Karpas-422 (cell line): Measurements from ENCODE around the gene TBC1D3B. TPM values are rescaled to one million over a fixed set of nuclear protein-coding genes. Genes with fewer than 3 reads are reported as not detected.
"Not testable (repeated sequence)": the region's sequence is repeated elsewhere in the genome, so short reads cannot be mapped to it uniquely, and the experiment has no call there.

Source experiments
- DNase-seq: peaks from one replicate; pipeline ENCODE4 v3.0.0-alpha.2; 2015
- H2AFZ ChIP-seq: fragments of 200-600 bp; sonication (generic); 2 replicates; pipeline ENCODE4 v1.6.1; 2014; ENCODE audit warnings: antibody characterized with exemption, low read length, mixed read lengths
- H3K27ac ChIP-seq: fragments of 200-600 bp; sonication (generic); 2 replicates; pipeline ENCODE4 v1.5.1; 2014; ENCODE audit warnings: mild to moderate bottlenecking, low read length, moderate library complexity
- H3K27me3 ChIP-seq: fragments of 200-600 bp; sonication (generic); 2 replicates; pipeline ENCODE4 v1.6.1; 2014; ENCODE audit warnings: low read length, mixed read lengths
- H3K36me3 ChIP-seq: fragments of 200-600 bp; sonication (generic); 2 replicates; pipeline ENCODE4 v1.6.1; 2014; ENCODE audit warnings: low read length, mixed read lengths; ENCODE audit not compliant: insufficient read depth
- H3K4me1 ChIP-seq: fragments of 200-600 bp; sonication (generic); 2 replicates; pipeline ENCODE4 v1.6.1; 2014; ENCODE audit warnings: mild to moderate bottlenecking, low read length, mixed read lengths
- H3K4me2 ChIP-seq: fragments of 200-600 bp; sonication (generic); 2 replicates; pipeline ENCODE4 v1.6.1; 2014; ENCODE audit warnings: low read length, low read depth, mild to moderate bottlenecking; ENCODE audit not compliant: poor library complexity, severe bottlenecking
- H3K4me3 ChIP-seq: fragments of 200-600 bp; sonication (generic); 2 replicates; pipeline ENCODE4 v1.5.1; 2014; ENCODE audit warnings: mild to moderate bottlenecking, antibody characterized with exemption, low read length, mixed read lengths
- H3K79me2 ChIP-seq: fragments of 200-600 bp; sonication (generic); 2 replicates; pipeline ENCODE4 v1.6.1; 2014; ENCODE audit warnings: mild to moderate bottlenecking, low read length, mixed read lengths
- H3K9ac ChIP-seq: fragments of 200-600 bp; sonication (generic); 2 replicates; pipeline ENCODE4 v1.6.0; 2014; ENCODE audit warnings: low read length
- H3K9me2 ChIP-seq: fragments of 200-600 bp; sonication (generic), shearing (Covaris generic); replicated peaks from 2 replicates; pipeline ENCODE4 v1.6.0; 2014; ENCODE audit warnings: mild to moderate bottlenecking, low read length, moderate library complexity; ENCODE audit not compliant: insufficient read depth
- H3K9me3 ChIP-seq: fragments of 300-700, 200-600 bp; sonication (generic); 2 replicates; pipeline ENCODE4 v1.6.1; 2014; ENCODE audit warnings: low read length, mixed read lengths
- H4K20me1 ChIP-seq: fragments of 200-600 bp; sonication (generic); 2 replicates; pipeline ENCODE4 v1.6.1; 2014; ENCODE audit warnings: mild to moderate bottlenecking, antibody characterized with exemption, low read length, low read depth; ENCODE audit not compliant: insufficient read depth
- total RNA-seq: library from RNA; depleted of rRNA; stranded (reverse); fragments of >200 nt; shearing (Covaris generic); gene quantifications from 2 replicates; pipeline ENCODE4 v1.2.3, GENCODE V29; 2014; ENCODE audit warnings: low replicate concordance; rRNA removed

Gene TBC1D3B
- total RNA-seq: 0.63 and 3.6 TPM in 2 replicates

GRCh38 chr17:36176536-36176935 is at the start of gene TBC1D3B:
Gene TBC1D3B, minus strand, starts transcription at chr17:36176636. Its CDS starts 1,586 bp downstream, at chr17:36175050.
- H3K4me3 ChIP-seq, H2AFZ ChIP-seq, H3K4me1 ChIP-seq, H3K9me3 ChIP-seq, H3K27me3 ChIP-seq, H4K20me1 ChIP-seq, DNase-seq, H3K9ac ChIP-seq, H3K27ac ChIP-seq, H3K4me2 ChIP-seq, H3K79me2 ChIP-seq, H3K36me3 ChIP-seq, H3K9me2 ChIP-seq: not testable (repeated sequence)

GRCh38 chr17:36222967-36223366 is 46.5 kb upstream of the TBC1D3B start:
- H3K4me2 ChIP-seq, H3K27ac ChIP-seq, H3K9ac ChIP-seq, H3K9me2 ChIP-seq, H3K9me3 ChIP-seq, H3K36me3 ChIP-seq, H3K79me2 ChIP-seq, DNase-seq, H3K27me3 ChIP-seq, H2AFZ ChIP-seq, H3K4me3 ChIP-seq, H4K20me1 ChIP-seq: not testable (repeated sequence)
- H3K4me1 ChIP-seq: peaks cover 20% of the 10 kb centered on the region

- not testable (repeated sequence) for H3K9ac ChIP-seq, DNase-seq, H3K36me3 ChIP-seq, H3K27me3 ChIP-seq, H3K9me3 ChIP-seq, H3K4me3 ChIP-seq, H3K9me2 ChIP-seq, H3K79me2 ChIP-seq, H3K27ac ChIP-seq, H2AFZ ChIP-seq, H4K20me1 ChIP-seq
- Histone ChIP-seq H3K4me1 (peaks cover 20% of the 10 kb centered on the region), H3K4me2 (peak overlapping the region; percentile 24)
Observed at GRCh38 chr17:36221581-36222100, 45.2 kb upstream of the TBC1D3B start.

- not testable (repeated sequence) for H3K27ac ChIP-seq, H3K4me3 ChIP-seq, H3K9me3 ChIP-seq, H3K9ac ChIP-seq, H3K36me3 ChIP-seq, H3K27me3 ChIP-seq, H3K79me2 ChIP-seq, H2AFZ ChIP-seq, H3K9me2 ChIP-seq, H4K20me1 ChIP-seq
- peak overlapping the region; percentile 7 for H3K4me2 ChIP-seq
- peaks cover 20% of the 10 kb centered on the region for H3K4me1 ChIP-seq
- DNase-seq: peak; percentile 40
Observed at GRCh38 chr17:36220737-36221580, 44.5 kb upstream of the TBC1D3B start.

- not testable (repeated sequence) for H3K4me2 ChIP-seq, H3K9ac ChIP-seq, H3K27me3 ChIP-seq, H3K79me2 ChIP-seq, H3K4me3 ChIP-seq, H3K9me3 ChIP-seq, H4K20me1 ChIP-seq, H3K36me3 ChIP-seq, H3K27ac ChIP-seq, H2AFZ ChIP-seq, H3K9me2 ChIP-seq, DNase-seq
- peaks cover 20% of the 10 kb centered on the region for H3K4me1 ChIP-seq
Observed at GRCh38 chr17:36219556-36219955, 43.1 kb upstream of the TBC1D3B start.

- H4K20me1 ChIP-seq, H3K27me3 ChIP-seq, H3K4me2 ChIP-seq, H3K9me2 ChIP-seq, H3K4me3 ChIP-seq, H3K9ac ChIP-seq, H3K27ac ChIP-seq, H2AFZ ChIP-seq, H3K79me2 ChIP-seq, H3K36me3 ChIP-seq, H3K9me3 ChIP-seq, DNase-seq: not testable (repeated sequence)
- H3K4me1 ChIP-seq: peaks cover 21% of the 10 kb centered on the region
Observed at GRCh38 chr17:36215406-36216308, 39.2 kb upstream of the TBC1D3B start.

GRCh38 chr17:36214918-36215317 is 38.5 kb upstream of the TBC1D3B start:
- no peaks in the 10 kb centered on the region for H3K9me2 ChIP-seq
- no peaks in the 10 kb centered on the region for H4K20me1 ChIP-seq
- H3K4me3 ChIP-seq: no peak overlapping the region
- no peak overlapping the region for H3K9ac ChIP-seq
- no peaks in the 10 kb centered on the region for H3K36me3 ChIP-seq
- no peak overlapping the region for H2AFZ ChIP-seq
- H3K79me2 ChIP-seq: no peaks in the 10 kb centered on the region
- no peaks in the 10 kb centered on the region for H3K9me3 ChIP-seq
- H3K4me2 ChIP-seq: no peak overlapping the region
- no peaks in the 10 kb centered on the region for H3K27me3 ChIP-seq
- DNase-seq: no peak
- peaks cover 29% of the 10 kb centered on the region for H3K4me1 ChIP-seq
- no peak overlapping the region for H3K27ac ChIP-seq

GRCh38 chr17:36213695-36214094 is 37.3 kb upstream of the TBC1D3B start:
- Histone ChIP-seq H3K9me3 (no peaks in the 10 kb centered on the region), H3K9me2 (no peaks in the 10 kb centered on the region), H3K27ac (no peak overlapping the region), H2AFZ (no peak overlapping the region), H3K36me3 (no peaks in the 10 kb centered on the region), H3K9ac (no peak overlapping the region), H3K27me3 (no peaks in the 10 kb centered on the region), H4K20me1 (no peaks in the 10 kb centered on the region), H3K4me2 (no peak overlapping the region), H3K4me1 (peaks cover 38% of the 10 kb centered on the region), H3K4me3 (no peak overlapping the region), H3K79me2 (no peaks in the 10 kb centered on the region)
- no peak for DNase-seq
